ENCODE results near the gene SAMD14.

The SAMD14 gene

GRCh38 chr17:50169121-50169764, 39.3 kb upstream of the SAMD14 start:
- no peaks in the 10 kb centered on the region for H3K36me3 ChIP-seq (ENCODE audit: insufficient read depth, low read length)
- peaks cover 10% of the 10 kb centered on the region; the same call in 1 of the 2 replicates for H3K4me1 ChIP-seq (ENCODE audit: insufficient read depth, low read length)
- H3K9me3 ChIP-seq (ENCODE audit: control insufficient read depth, insufficient read depth, low read length), result no peaks in the 10 kb centered on the region
- H3K9ac ChIP-seq (ENCODE audit: low read depth, low read length), result no peak overlapping the region

- H3K36me3 ChIP-seq (ENCODE audit: insufficient read depth, low read length), result no peaks in the 10 kb centered on the region
- H3K9me3 ChIP-seq (ENCODE audit: control insufficient read depth, insufficient read depth, low read length), result no peaks in the 10 kb centered on the region
- H3K9ac ChIP-seq (ENCODE audit: low read depth, low read length), result no peak overlapping the region
- H3K4me1 ChIP-seq (ENCODE audit: insufficient read depth, low read length), result peaks cover 5% of the 10 kb centered on the region; the same call in 1 of the 2 replicates
Observed at GRCh38 chr17:50168319-50168718, 38.4 kb upstream of the SAMD14 start.

GRCh38 chr17:50167371-50167770, 37.4 kb upstream of the SAMD14 start:
- no peaks in the 10 kb centered on the region for H3K36me3 ChIP-seq (ENCODE audit: insufficient read depth, low read length)
- H3K9ac ChIP-seq (ENCODE audit: low read depth, low read length), result no peak overlapping the region
- no peaks in the 10 kb centered on the region; the same call in 1 of the 2 replicates for H3K4me1 ChIP-seq (ENCODE audit: insufficient read depth, low read length)
- H3K9me3 ChIP-seq (ENCODE audit: control insufficient read depth, insufficient read depth, low read length), result no peaks in the 10 kb centered on the region

- H3K9me3 ChIP-seq (ENCODE audit: control insufficient read depth, insufficient read depth, low read length), result no peaks in the 10 kb centered on the region
- H3K9ac ChIP-seq (ENCODE audit: low read depth, low read length), result no peak overlapping the region
- H3K36me3 ChIP-seq (ENCODE audit: insufficient read depth, low read length), result no peaks in the 10 kb centered on the region
- peaks cover 6% of the 10 kb centered on the region; the same call in 1 of the 2 replicates for H3K4me1 ChIP-seq (ENCODE audit: insufficient read depth, low read length)
Observed at GRCh38 chr17:50166518-50167181, 36.7 kb upstream of the SAMD14 start.

GRCh38 chr17:50165867-50166517, 36.0 kb upstream of the SAMD14 start, which contains the start of gene SGCA:
TSS of gene SGCA (plus strand) at chr17:50166005. CDS start at chr17:50166041, 36 bp downstream.
- no peak within 1 kb of the TSS for H3K9ac ChIP-seq (ENCODE audit: low read depth, low read length)

GRCh38 chr17:50165466-50165865, 35.5 kb upstream of the SAMD14 start:
- Histone ChIP-seq H3K4me1 (ENCODE audit: insufficient read depth, low read length) (peaks cover 6% of the 10 kb centered on the region; the same call in 1 of the 2 replicates), H3K36me3 (ENCODE audit: insufficient read depth, low read length) (no peaks in the 10 kb centered on the region), H3K9me3 (ENCODE audit: control insufficient read depth, insufficient read depth, low read length) (no peaks in the 10 kb centered on the region), H3K9ac (ENCODE audit: low read depth, low read length) (no peak overlapping the region)

More at GRCh38 chr17:50165867-50166517, 36.0 kb upstream of the SAMD14 start, which contains the start of gene SGCA:
- H3K9me3 ChIP-seq (ENCODE audit: control insufficient read depth, insufficient read depth, low read length), result no peaks in the 10 kb centered on the region
- H3K36me3 ChIP-seq (ENCODE audit: insufficient read depth, low read length), result no peaks in the 10 kb centered on the region
- peaks cover 6% of the 10 kb centered on the region; the same call in 1 of the 2 replicates for H3K4me1 ChIP-seq (ENCODE audit: insufficient read depth, low read length)

- H3K4me1 ChIP-seq (ENCODE audit: insufficient read depth, low read length), result peaks cover 6% of the 10 kb centered on the region; the same call in 1 of the 2 replicates
- no peaks in the 10 kb centered on the region for H3K9me3 ChIP-seq (ENCODE audit: control insufficient read depth, insufficient read depth, low read length)
- no peak overlapping the region for H3K9ac ChIP-seq (ENCODE audit: low read depth, low read length)
- no peaks in the 10 kb centered on the region for H3K36me3 ChIP-seq (ENCODE audit: insufficient read depth, low read length)
Observed at GRCh38 chr17:50165066-50165465, 35.1 kb upstream of the SAMD14 start.

GRCh38 chr17:50164697-50164988, 34.7 kb upstream of the SAMD14 start:
- no peaks in the 10 kb centered on the region for H3K36me3 ChIP-seq (ENCODE audit: insufficient read depth, low read length)
- no peak overlapping the region for H3K9ac ChIP-seq (ENCODE audit: low read depth, low read length)
- H3K9me3 ChIP-seq (ENCODE audit: control insufficient read depth, insufficient read depth, low read length), result no peaks in the 10 kb centered on the region
- H3K4me1 ChIP-seq (ENCODE audit: insufficient read depth, low read length), result peaks cover 6% of the 10 kb centered on the region; the same call in 1 of the 2 replicates

GRCh38 chr17:50163843-50164696, 34.1 kb upstream of the SAMD14 start:
- Histone ChIP-seq H3K9me3 (ENCODE audit: control insufficient read depth, insufficient read depth, low read length) (no peaks in the 10 kb centered on the region), H3K9ac (ENCODE audit: low read depth, low read length) (no peak overlapping the region), H3K36me3 (ENCODE audit: insufficient read depth, low read length) (no peaks in the 10 kb centered on the region), H3K4me1 (ENCODE audit: insufficient read depth, low read length) (peaks cover 6% of the 10 kb centered on the region; the same call in 1 of the 2 replicates)

- Histone ChIP-seq H3K9me3 (ENCODE audit: control insufficient read depth, insufficient read depth, low read length) (no peaks in the 10 kb centered on the region), H3K4me1 (ENCODE audit: insufficient read depth, low read length) (peaks cover 6% of the 10 kb centered on the region; the same call in 1 of the 2 replicates), H3K9ac (ENCODE audit: low read depth, low read length) (no peak overlapping the region), H3K36me3 (ENCODE audit: insufficient read depth, low read length) (no peaks in the 10 kb centered on the region)
Observed at GRCh38 chr17:50162466-50163254, 32.7 kb upstream of the SAMD14 start.

GRCh38 chr17:50161911-50162288, 31.9 kb upstream of the SAMD14 start:
- Histone ChIP-seq H3K9ac (ENCODE audit: low read depth, low read length) (peak overlapping the region; percentile 27; the same call in 1 of the 2 replicates), H3K9me3 (ENCODE audit: control insufficient read depth, insufficient read depth, low read length) (no peaks in the 10 kb centered on the region), H3K36me3 (ENCODE audit: insufficient read depth, low read length) (no peaks in the 10 kb centered on the region), H3K4me1 (ENCODE audit: insufficient read depth, low read length) (peaks cover 6% of the 10 kb centered on the region; the same call in 1 of the 2 replicates)

GRCh38 chr17:50161023-50161910, 31.3 kb upstream of the SAMD14 start:
- no peaks in the 10 kb centered on the region for H3K9me3 ChIP-seq (ENCODE audit: control insufficient read depth, insufficient read depth, low read length)
- peak overlapping the region; percentile 61 for H3K9ac ChIP-seq (ENCODE audit: low read depth, low read length)

GRCh38 chr17:50157891-50158290, 27.9 kb upstream of the SAMD14 start:
- H3K4me1 ChIP-seq (ENCODE audit: insufficient read depth, low read length), result peaks cover 14% of the 10 kb centered on the region; the same call in 1 of the 2 replicates
- H3K9me3 ChIP-seq (ENCODE audit: control insufficient read depth, insufficient read depth, low read length), result no peaks in the 10 kb centered on the region
- H3K9ac ChIP-seq (ENCODE audit: low read depth, low read length), result no peak overlapping the region
- H3K36me3 ChIP-seq (ENCODE audit: insufficient read depth, low read length), result no peaks in the 10 kb centered on the region

More at GRCh38 chr17:50161023-50161910, 31.3 kb upstream of the SAMD14 start:
- Histone ChIP-seq H3K36me3 (ENCODE audit: insufficient read depth, low read length) (no peaks in the 10 kb centered on the region), H3K4me1 (ENCODE audit: insufficient read depth, low read length) (peaks cover 6% of the 10 kb centered on the region; the same call in 1 of the 2 replicates)
